HG03460 (cell line): ENCODE data around the gene FAM20C.

ENCODE experiments used
- ATAC-seq: cut with Tn5 transposase; IDR thresholded peaks from one replicate; pipeline ENCODE4 v1.9.1; 2021; ENCODE audit not compliant: unreplicated experiment

FAM20C gene

DNA sequence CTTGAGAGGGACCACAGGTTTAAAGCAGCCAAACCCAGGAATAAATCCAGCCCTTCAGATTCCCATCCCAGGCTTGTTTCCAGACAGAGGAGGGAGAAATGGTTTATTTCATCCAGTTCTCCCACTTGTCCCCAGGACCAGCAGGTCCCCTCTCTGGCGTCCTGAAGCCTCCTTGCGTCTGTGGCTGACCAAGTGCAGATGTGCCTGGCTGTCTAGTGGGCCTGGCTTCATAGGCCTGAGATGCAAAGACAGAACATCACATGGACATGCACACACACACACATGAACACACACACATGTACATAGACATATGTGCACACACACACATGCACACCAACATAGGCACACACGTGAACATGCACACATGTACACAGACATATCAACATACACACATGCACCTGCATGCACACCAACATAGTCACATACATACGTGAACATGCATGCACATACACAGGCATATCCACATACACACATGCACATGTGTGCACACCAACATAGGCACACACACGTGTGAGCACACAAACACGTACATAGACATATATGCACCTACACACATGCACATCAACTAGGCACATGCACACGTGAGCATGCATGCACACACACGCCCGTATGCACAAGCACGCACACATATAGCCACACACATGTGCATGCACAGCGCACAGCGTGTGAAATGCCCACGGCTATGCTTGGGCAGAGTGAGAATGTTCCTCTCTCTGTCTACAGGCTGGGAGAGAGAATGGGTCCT lies 108.3 kb downstream of the FAM20C start:
- ATAC-seq, result no peak

DNA sequence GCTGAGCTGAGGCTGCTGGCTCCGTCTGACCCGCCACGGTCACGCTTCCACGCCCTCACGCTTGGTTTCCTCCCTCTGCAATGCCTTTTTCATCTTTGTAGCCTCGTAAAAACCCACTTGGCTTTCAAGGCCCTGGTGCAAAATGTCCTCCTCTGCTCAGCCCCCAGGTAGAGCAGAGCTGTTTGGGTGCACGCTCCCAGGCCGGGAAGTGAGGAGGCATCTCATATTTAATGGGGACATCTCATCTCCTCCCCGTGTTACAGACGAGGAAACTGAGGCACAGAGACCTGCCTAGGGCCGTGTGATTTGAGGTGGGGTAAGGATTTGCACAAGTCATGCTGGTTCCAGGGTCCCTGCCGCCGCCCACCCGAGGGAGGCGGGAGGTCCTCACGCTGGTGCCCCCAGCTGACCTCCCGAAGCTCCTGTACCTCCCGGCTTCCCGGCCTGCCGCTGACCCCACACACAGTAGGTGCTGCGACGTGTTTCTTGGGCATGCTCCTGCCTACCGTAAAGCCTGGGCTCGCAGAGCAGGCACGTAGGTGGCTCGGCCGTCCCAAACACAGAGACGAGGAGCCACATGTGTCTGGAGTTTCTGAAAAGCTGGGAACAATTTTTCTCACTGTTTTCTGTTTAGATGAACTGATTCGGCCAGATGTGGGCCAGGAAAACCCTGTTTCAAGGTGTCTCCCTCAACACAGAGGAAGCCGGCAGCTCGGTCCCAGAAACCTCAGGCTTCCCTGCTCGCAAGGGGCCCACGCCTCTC lies 109.1 kb downstream of the FAM20C start:
- ATAC-seq, result no peak

DNA sequence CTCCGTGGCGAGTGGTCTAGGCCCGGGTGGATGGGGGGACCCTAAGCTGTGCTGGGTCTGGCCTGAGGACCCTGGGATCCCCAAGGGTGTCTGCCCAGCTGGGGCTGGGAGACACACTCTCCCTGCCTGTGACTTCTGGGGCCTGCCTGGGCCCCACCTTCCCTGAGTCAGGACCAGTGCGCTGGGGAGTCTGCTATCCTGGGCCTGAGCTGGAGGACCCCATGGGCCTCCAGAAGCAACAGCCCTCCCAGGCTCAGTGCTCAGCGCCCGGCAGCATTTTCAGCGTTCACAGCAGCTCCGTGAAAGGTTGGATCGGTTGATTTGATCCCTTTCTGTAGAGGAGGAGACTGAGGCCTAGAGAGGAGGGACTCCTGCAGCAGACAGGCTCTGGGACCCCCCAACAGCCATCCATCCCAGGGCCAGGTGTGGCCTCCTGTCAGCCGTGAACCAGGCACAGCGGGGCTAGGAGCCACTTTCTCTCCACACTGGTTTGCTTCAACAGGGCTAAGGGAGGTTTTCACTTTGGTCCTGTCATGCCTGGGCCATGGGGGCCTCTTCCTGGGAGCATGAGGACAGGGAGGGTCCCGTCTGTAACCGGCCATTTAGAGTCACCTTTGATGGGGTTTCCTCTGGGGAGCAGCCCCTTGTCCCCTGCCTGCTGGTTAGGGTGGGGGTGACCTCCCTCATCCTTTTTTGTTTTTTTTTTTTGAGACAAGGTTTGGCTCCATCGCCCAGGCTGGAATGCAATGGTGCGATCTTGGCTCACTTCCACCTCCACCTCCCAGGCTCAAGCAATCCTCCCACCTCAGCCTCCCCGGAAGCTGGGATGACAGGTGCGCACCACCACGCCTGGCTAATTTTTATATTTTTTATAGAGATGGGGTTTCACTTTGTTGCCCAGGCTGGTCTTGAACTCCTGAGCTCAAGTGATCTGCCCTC lies 110.0 kb downstream of the FAM20C start:
- no peak for ATAC-seq

DNA sequence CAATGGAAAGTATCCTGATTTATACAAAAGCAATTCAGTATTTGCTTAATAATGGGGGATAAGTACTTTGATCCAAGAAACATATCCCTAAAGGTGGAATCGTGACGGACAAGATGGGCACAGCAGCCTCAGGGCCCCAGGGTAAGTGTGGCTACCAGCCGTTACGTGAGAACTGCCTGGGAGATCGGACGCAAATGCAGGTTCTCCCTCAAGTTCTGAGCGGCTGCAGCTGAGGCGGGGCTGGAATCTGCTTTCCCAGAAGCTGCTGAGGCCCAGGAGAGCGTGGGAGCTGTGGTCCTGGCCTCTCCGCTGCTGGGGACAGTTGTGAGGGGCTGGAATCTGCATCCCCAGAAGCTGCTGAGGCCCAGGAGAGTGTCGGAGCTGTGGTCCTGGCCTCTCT lies 111.1 kb downstream of the FAM20C start:
- no peak for ATAC-seq

DNA sequence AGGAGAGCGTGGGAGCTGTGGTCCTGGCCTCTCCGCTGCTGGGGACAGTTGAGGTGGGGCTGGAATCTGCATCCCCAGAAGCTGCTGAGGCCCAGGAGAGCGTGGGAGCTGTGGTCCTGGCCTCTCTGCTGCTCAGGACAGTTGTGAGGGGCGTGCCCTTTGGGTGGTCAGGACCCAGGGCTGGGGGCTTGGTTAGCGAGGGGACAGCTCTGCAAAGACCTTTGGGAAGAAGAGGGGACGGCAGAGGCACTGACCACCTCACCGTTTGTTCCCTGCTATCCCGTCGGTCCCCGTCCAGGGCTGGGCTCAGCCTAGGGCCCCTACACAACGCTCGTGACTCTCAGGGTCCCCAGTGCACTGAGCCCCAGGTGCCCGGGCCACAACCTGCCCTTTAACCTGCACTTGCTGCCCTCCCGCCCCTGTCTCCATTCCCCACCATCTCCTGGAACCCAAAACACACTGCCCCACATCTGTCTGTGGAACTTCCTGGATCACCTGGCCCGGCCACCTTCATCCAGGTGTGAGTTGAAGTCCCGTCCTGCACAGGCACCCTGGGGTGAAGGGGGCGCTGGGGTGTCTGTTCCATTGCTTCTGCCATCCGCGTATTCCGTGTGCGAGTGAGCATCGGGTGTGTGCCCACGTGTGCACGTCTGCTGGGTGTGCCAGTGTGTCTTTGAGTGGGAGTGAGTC lies 111.7 kb downstream of the FAM20C start:
- ATAC-seq, result no peak

DNA sequence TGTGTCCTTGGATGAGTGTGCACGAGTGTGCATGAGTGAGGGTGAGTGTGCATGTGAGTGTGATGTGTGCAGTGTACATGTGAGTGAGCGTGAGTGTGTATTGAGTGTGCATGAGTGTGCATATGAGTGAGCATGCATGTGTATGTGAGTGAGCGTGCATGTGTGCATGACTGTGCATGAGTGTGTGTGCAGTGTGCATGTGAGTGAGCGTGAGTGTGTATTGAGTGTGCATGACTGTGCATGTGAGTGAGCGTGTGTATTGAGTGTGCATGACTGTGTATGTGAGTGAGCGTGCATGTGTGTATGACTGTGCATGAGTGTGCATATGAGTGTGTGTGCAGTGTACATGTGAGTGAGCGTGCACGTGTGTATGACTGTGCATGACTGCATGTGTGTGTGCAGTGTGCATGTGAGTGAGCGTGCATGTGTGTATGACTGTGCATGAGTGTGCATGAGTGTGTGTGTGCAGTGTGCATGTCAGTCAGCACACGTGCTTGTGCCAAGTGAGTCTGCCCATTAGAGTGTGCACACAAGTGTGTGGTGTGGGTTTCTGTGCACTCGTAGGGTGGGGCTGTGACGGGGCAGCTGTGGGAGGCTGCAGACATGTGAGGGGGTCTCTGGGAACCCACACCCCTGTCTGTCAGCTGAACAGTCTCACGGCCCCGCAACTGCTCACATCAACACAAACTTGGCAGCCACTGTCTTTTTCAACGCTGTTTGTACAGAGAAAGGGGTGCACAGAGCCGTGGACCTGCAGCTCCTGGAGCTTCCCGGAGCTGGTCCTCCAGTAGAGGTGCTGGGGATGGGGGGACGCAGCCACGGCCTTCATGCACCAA lies 112.4 kb downstream of the FAM20C start:
- no peak for ATAC-seq

DNA sequence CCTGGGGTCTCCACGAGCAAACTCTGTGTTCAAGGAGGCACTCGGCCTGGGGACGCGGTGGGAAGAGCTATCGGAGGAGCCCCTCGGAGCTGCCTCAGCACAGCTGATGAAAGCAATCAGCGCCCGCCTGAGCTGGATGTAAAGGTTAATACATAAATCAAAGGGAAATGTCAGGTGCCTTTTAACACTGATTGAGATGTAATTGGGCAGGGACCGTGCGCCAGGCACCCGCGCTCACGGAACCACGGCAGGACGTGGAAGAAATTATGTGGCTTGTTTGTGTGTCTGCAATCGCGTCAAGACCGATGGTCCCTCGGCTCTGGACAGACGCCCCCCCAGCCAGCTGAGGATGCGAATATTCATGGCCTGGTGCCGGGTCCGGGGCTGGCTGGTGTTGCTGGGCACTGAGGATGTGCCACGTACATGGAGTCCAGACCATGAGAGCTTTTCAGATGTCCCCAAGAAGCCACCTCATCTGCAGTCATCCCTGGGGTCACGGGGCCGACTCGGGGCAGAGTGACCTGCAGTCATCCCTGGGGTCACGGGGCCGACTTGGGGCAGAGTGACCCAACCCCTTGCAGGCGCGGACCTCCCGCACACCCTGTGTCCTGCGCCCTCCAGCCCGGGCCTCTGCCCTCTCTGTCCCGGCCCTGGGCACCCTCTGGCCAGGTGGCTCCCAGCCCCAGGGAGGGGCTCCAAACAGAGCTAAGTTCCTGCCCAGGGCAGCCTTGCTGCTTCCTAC lies 113.2 kb downstream of the FAM20C start:
- ATAC-seq, result no peak

DNA sequence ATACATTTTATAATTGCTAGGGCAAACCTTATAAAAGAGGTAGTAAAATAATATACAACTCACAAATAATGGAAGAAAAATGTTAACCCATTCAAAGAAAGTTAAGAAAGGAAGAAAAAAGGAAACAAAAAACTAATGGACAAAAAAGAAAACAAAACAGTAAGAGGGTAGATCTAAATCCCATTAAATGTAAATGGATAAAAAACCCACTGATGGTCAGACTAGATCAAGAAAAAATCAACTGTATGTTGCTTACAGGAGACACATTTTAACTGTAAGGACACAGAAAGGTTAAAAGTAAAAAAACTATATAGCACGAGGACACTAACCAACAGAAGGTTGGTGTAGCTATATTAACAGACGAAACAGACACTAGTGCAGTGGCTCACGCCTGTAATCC lies 115.6 kb downstream of the FAM20C start:
- ATAC-seq, result no peak

DNA sequence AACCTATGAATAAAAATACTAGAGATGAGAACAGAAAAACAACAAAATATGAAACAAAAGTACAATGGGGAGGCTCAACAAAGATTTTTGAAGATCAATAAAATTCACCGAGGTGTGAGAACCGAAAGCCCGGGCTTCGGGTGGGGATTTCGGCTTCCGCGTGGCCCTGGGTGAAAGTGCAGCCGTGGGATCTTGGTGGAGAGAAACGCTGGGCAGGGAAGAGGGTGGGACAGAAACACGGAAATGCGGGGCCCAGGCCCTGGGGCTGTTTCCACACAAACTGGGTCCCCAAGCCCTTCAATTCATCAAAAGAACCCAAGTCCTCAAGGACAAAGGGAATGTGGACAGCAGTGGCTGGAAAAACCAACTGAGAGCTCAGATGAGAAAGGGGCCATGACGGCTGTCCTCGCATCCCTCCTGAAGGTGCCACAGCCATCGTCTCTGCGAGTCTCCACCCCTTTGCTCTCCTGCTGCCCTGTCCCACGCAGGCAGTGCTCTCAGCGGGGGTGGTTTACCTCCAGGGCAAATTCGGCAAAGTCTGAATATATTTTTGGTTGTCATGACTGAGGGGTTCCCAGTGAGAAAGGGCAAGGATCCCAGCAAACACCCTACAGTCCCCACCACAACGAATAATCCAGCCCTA lies 117.3 kb downstream of the FAM20C start:
- ATAC-seq, result no peak
